Measurements from ENCODE around the gene BTBD17.
A peak's percentile ranks its signal among the peaks of the same experiment; 100 is the strongest.
"Not testable (repeated sequence)": the region's sequence is repeated elsewhere in the genome, so short reads cannot be mapped to it uniquely, and the experiment has no call there.

BTBD17 gene, protein sequence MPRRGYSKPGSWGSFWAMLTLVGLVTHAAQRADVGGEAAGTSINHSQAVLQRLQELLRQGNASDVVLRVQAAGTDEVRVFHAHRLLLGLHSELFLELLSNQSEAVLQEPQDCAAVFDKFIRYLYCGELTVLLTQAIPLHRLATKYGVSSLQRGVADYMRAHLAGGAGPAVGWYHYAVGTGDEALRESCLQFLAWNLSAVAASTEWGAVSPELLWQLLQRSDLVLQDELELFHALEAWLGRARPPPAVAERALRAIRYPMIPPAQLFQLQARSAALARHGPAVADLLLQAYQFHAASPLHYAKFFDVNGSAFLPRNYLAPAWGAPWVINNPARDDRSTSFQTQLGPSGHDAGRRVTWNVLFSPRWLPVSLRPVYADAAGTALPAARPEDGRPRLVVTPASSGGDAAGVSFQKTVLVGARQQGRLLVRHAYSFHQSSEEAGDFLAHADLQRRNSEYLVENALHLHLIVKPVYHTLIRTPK

DNA sequence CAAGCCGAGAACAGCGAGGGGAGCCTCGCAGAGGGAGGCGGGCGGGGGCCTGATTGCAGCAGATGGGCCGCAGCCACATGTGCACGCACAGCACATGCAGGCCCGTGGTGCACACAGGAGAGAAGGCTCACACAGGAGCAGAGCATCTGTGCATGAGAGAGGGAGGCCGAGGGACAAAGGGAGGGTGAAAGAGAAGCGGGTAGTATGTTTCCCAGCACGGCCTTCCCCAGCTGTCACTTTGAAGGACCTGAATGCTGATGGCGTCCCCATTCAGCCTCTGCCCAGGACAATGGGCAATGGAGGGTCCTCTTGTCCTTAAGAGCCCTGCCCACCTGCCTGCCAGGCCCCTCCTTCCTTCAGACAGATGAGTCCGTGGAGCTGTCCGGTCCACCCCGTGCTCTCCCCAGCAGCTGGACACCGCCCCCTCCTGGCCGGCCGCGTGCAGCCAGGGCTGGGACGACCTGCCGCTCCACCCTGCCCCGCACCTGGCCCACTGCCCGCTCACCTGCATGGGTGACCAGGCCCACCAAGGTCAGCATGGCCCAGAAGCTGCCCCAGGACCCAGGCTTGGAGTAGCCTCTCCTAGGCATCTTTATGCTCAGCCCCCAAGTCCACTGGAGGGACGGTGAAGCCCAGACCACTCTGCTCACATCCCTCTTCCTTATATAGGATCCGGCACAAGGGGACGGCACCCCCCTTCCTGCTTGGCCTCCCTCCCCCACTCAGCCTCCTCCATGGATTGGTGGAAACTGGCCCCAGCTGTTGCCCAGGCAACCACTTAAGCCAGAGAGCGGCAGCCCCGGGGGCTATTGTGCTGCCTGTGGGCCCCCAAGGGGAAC, at the start of gene BTBD17:
BTBD17 (minus strand) TSS at position 639 of the 839 bp plus-strand sequence; CDS start at position 590, 49 bp downstream.
- DNase-seq = peak; percentile 83

DNA sequence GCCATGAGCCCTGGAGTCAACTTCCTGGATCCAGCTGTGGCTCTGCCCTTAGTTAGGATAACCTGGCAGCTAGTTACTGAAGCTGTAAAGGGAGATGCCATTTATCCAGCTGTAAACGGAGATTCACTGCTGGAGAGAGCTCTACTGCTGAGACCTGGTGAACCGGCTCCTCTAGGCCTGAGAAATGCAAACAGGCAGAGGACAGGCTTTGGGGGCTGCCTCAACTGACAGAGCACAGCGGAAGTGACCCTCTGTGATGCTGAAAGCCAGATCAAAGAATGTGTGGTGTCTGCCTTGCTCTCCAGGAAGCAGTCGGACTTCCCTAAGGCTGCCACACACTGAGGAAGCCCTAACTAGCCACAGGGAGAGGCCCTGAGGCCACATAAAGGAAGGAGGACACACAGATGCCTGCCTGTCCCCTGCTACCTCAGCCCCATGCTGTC, 48.4 kb upstream of the BTBD17 start:
- DNase-seq = no peak

DNA sequence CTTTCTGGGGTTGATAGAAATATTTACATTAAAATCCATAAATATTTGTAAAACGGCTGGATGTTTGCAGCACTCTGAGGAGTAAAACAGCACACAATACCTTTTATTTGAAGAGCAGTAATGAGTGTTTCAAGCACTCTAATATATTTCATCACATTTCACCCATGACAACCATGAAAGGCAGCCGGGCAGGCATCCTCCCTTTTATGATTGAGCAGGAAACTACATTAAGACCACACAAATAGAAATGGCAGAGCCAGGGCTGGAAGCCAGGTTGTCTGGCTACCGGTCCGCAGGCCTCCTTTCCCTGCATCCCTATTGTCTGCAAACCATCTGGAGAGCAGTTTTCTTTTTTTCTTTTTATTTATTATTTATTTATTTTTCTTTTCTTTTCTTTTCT, 47.1 kb upstream of the BTBD17 start:
- DNase-seq = peak; percentile 31

DNA sequence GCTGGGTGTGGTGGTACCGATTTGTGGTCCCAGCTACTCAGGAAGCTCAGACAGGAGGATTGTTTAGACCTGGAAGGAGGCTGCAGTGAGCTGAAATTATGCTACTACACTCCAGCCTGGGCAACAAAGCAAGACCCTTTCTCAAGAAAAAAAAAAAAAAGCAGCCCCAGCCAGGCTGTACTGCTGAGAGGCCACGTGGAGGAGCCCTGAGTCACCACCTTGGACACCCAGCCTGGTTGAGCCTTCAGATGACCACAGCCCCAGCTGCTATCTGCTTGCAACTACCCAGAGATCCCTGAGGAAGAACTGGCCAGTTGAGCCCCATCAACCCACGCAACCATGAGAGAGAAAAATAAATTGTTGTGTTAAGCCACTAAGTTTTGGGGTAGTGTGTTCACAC, 46.6 kb upstream of the BTBD17 start:
- no peak for DNase-seq

DNA sequence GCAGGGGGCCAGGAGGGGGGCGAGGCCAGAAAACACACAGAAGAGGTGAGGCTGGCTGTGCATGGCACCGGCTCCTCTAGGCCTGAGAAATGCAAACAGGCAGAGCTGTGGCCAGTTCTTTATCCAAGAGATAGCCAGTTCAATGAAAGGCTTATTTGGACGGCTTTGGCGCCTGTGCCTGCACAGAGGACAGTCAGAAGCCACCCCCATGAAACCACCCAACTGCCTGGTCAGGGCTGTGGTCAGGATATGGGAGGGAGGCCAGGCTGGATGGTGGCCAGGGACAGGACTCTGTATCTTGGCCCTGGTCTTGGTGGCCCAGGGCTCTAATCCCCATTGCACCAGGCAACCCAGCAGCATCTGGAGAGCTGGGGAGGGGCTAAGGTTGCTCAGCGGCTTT, 45.7 kb upstream of the BTBD17 start:
- no peak for DNase-seq

DNA sequence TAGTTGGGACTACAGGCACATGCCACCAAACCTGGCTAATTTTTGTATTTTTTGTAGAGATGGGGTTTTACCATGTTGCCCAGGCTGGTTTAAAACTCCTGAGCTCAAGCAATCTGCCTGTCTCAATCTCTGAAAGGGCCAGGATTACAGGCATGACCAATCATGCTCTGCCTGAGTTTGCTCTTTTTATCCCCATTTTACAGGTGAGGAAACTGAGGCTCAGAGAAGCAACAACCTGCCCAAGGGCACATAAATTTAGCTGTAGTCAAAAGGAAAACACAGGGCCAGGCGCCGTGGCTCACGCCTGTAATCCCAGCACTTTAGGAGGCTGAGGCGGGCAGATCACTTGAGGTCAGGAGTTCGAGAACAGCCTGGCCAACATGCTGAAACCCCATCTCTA, 43.6 kb upstream of the BTBD17 start:
- not testable (repeated sequence) for DNase-seq

DNA sequence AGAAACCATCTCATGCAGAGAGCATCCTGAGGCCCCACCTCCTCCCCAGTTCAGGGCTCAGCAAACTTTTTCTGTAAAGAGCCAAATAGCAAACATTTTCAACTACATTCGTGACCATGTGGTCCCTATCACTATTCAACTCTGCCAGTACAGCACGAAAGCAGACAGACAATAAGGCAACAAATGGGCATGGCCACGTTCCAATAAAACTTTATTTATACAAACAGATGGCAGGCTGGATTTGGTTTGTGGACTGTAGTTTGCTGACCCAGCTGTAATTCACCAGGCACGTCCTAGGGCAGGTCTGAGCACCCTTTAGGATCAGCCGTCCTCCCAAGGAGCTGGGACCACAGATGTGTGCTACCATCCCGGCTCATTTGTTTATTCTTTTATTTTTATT, 43.1 kb upstream of the BTBD17 start:
- DNase-seq = no peak

DNA sequence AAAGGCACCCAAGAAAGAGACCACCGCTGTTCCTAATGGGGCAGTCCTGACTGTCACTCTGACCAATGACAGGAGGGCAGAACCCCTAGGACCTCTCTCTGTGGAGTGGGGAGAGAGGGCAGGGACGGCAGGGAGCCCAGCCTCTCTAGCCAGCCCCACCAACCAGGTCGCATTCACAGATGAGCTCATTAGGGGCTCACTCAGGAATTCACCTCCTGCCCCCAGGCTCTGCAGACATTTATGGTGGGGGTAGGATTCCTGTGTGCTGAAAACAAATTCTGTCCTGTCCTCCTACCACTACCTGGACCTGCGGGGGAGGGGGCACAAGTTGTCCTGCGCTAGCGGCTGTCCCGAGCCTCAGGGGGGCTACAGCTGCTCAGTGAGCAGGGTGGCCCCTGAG, 42.5 kb upstream of the BTBD17 start:
- DNase-seq = no peak

DNA sequence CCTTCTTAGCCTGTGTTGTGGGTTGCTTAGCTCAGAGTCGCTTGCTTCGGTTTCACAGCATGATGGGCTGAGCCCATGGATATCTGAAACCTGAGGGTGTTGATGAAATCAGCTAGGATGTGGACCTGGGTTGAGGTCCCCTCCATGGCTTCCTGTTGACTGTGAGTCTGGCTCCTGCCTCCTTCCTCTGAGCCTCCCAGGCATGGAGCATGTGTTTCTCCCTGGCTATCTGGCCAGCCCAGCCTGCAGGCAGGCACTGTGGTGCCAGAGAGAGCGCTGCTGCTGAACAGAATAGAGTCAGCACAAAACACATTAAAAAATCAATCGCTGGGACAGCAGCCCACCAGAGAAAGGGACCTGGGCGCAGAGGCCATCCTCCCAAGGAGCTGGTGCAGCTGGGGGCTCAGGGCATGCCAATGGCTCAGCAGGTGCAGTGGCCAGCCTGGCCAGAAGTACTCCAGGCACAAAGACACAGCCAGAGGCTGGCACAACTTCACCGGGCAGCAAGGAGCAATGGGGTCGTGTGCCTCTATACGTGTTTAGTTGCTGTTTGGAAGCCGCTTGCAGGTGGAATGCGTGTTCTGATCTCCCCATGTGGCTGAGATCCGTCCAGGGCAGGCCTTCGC, 42.0 kb upstream of the BTBD17 start:
- DNase-seq = no peak

DNA sequence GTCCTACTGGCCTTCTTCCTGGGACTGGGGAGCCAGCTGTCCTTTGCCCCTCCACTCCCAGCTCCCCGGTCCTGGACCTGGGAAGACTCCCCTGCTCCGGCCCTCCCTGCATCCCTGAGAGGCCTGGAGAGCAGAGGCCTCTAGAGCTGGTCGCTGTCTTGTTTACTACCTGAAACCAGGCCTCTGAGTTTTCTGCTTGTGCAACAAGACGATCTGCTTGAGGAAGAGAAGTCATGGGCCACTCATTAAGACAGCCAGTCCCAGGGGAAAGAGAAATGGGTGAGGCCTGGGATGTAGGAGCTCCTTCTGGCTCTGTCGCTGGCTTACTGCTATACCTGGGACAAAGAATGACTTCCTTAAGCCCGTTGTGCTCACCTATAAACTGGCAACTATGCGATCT, 40.4 kb upstream of the BTBD17 start:
- no peak for DNase-seq

DNA sequence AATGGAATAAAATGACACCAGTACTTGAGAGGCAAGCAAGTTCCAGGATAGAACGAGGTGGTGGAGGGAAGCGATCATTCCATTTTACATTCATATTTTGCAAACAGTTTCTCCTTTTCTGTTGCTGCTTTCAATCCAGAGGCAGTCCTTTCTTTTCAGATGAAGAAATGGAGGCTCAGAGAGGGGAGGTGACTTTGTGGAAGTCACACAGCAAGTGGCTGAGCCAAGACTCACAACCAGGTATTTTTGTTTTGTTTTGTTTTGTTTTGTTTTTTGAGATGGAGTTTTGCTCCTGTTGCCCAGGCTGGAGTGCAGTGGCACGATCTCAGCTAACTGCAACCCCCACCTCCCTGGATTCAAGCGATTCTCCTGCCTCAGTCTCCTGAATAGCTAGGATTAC, 34.9 kb upstream of the BTBD17 start:
- DNase-seq = no peak

DNA sequence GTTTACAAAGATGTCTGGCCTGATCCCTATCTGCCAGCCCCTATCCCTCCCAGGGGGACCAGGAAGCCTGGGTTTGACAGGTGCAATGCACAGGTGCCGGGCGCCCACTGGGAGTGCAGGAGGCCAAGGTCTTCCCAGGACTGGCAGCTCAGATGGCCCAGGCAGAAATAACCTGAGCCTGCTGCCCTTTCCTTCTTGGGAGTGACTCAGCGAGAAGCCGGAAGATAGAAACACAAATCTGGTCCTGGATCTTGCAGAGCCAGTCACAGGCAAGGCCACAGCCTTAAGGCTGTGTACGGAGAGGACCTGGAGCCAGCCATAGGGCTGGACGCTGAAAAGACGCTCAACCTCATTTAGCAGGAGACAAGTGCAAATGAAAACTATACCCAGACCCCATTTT, 33.3 kb upstream of the BTBD17 start:
- no peak for DNase-seq

DNA sequence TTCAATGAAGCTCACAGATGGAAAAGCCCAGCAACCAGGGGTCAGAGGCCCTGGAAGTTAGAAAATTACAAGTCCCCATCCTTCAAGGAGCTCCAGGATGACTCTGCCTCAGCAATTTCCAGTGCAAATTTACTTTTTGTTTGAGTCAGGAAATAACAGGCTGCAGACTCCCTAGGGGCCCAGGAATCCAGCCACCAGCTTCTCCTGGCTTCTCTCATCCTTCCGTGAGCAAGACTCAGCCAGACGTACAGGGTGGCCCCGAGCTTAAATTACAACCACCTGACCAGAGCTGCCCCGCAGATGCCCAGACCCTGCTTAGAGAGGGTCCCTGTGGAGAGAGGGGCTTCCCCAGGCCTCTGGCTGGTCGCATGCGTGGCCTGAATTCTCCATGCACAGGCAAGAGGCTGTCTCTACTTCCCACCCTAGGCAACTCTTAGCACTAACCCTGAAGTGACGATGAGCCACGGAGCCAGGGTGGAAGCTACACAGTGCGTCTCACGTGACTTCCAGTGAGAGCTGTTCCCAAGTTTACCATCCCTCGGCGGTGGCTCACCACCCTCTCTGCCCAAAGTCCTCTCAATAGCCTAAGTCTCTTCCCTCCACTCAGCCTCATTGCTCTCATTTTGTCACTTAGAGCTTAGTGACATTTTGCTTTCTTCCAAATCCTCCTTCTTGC, 32.7 kb upstream of the BTBD17 start:
- DNase-seq = no peak

DNA sequence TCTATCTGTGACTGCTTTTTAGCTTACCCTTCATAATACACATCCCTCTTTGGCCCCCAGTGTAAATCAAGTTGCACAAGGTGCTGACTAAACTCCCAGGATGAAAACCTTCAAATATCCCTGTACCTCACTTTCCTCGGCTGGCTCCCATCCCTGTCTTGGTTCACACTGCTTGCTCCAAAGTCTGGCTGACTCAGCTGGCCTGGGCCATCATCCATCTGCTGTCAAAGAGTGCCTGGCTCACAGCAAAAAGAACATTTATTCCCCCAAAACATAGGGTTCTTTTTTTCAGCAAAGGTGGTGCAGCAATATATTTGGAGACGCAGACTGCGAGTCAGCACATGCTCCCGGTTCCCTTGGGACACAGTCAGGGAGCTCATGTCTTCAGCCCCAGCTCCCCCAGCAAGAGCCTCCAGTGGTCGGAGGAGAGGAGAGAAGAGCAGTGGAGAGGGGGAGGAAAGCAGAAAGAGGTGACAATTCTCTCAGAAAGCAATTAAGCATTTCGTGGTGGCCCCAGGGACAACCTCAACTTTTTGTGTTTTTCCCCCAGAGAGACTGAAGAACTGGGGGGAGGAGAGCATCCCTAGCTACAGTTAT, 31.8 kb upstream of the BTBD17 start:
- DNase-seq = no peak

DNA sequence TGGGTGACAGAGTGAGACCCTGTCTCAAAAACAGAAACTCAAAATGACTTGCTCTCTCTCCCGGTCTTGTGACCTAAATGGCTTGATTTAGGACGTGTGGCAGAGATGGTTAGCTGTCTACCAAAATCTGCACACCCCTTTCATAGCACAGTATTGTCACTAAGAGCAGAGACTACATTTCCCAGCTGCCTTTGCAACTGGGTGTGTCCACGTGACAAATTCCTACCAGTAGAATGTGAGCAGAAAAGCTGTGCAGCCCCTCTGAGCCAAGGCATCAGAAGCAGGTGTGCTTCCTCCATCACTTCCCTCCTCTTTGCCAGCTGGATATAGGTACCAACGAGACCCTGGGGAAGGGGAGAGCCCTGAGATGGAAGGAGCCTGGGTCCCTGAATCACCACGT, 31.2 kb upstream of the BTBD17 start:
- no peak for DNase-seq

DNA sequence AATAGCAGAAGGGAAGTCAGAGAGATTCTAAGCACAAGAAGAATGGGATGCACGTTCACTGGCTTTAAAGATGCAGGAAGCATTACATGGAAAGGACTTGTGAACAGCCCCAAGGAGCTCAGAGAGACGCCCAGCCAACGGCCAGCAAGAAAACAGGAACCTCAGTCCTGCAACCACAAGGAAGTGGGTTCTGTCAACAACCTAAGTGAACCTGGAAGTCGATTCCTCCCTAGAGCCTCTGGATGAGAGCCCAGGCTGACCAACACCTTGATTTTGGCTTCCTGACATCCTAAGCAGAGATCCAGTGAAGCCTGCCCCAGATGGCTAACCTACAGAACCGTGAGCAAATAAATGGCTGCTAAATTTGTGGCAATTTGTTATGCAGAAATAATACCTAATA, 30.1 kb upstream of the BTBD17 start:
- DNase-seq = no peak

DNA sequence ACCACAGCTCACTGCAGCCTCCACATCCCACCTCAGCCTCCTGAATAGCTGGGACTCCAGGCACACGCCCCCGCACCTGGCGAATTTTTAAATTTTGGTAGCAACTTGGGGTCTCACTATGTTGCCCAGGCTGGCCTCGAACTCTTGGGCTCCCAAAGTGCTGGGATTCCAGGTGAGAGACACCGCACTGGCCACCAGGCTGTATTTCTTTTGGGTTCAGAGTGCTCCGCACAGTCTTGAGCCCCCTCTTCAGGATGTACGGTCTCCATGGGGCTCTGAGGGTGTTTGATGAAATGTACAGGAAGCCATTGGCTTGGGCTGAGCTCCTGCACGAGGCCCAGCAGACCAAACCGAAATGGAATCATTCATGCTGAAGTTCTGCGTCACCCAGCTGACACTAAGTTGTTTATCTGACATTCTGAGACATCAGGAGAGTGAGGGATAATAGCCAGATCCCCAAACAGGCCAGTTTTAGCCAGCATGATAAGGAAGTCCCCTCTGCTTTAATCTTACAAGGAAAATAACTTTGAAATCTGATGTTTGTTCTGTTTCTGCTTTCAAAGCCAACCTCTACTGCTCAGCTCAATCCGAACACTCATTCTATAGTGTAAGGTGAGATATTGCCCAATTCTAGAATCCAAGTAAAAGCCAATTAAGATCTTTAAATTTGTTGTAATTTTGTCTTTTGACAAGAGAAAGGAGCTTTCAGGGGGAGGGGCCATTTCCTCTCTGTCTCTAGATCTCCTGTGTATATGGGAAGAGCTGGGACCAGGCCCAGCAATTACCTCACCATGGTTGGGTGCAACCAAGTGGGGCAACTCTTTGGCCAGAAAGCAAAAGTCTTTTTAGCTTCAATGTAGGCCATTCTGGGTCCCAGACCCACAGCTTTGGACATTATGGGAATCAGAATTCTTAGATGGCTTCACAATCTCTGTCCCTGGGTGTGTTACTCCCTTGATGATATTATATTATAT, 29.3 kb upstream of the BTBD17 start:
- DNase-seq = no peak

DNA sequence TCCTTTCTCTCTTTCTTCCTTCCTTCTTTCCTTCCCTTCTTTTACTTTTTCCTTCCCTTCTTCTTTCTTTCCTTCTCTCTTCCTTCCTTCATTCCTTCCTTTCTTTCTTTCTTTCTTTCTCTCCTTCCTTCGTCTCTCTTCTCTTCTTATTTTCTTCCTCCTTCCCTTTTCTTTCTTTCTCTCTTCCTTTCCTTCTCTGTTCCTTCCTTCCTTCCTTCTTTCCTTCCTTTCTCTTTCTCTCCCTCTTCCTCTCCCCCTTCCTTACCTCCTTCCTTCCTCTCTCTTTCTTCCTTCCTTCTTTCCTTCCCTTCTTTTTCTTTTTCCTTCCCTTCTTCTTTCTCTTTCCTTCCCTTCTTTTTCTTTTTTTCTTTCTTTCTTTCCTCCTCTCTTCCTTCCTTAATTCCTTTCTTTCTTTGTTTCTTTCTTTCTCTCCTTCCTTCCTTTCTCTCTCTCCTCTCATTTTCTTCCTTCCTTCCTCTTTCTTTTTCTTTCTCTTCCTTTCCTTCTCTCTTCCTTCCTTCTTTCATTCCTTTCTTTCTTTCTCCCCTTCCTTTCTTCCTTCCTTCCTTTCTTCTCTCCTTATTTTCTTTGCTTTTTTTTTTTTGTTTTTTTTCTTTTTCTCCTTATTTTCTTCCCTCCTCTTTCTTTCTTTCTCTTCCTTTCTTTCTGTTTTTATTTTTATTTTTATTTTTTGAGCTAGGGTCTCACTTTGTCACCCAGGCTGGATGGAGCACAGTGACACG, 28.4 kb upstream of the BTBD17 start:
- DNase-seq = no peak

DNA sequence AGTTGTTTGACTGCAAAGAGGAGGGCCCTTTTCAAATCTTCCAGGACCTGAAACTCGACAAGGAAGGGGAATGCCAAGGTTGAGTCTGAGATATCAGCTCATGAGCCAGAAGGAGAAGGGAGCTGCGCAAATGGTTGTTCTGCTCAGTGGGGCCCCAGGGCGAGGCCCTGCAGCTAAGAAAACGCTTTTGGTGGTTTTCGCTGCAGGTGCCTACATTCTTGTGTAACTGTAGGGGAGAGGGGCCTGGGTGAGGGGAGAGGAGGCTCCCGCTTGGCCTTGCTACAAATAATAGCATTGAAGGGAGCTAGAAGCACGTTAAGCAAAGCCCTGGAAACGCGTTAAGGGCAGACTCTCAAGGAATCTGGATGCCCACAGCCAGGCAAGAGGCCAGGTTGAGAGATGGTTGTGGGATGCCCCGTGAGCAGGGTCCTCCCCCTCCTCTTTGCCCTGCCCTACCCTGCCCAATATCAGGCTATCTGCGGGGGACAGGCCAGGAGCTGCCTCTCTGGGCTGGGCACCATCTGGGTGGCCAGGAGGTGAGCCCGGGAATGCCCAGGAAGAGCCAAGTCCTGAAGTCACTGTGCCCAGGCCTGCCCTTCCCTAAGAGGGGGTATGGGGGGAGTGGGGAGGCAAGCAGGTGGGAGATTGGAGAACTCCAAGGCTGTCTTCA, 27.6 kb upstream of the BTBD17 start:
- no peak for DNase-seq

All from DMS79 treated with DMSO at 0.1 percent for 48 hours (cell line).